ENCODE data around the gene TANK.
A peak's percentile ranks its signal among the peaks of the same experiment; 100 is the strongest.
"Not testable (repeated sequence)": the region's sequence is repeated elsewhere in the genome, so short reads cannot be mapped to it uniquely, and the experiment has no call there.

The TANK gene

DNA sequence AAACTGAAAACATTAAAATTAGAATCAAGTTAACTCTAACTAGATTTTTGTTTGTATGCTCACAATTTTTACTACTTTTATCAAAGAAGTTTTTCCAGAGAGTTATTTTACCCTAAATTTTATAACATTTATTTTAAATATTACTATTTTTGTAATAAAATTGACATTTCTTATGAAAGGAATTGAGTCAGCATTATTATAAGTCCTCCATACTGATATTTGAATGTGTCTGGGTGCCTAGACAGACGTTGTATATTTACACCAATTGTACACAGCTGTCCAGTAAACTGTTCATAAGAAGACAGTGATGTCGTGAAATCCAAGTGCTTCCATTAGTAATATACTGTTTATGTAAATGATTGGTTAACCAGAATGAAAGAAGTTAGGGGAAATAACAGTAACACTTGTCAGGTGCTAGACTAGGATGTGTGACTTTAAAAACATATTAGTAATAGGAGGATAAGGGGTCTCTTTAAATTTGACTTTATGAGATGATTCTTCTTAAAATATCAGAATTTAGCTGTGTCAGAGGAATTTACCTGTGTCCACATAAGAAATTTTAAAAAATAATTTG, 73.7 kb downstream of the TANK start:
- DNase-seq = no peak

DNA sequence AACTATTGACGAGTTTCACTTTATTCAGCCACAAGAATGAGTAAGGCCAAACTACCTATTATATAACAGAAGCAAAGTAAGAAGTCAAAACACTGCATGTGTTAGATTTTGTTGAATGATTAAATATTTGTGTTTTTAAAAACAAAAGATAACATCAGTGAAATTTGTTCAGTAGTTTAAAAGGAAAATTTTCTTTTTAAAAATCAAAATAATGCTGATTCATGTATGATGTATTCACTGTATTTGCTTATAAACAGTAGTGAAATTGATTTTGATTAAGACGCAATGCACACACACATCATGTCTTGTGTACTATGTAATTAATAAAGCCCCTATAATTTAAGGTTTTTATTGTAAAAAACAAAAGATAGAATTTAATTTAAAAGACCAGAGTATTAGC, 74.4 kb downstream of the TANK start:
- no peak for DNase-seq

DNA sequence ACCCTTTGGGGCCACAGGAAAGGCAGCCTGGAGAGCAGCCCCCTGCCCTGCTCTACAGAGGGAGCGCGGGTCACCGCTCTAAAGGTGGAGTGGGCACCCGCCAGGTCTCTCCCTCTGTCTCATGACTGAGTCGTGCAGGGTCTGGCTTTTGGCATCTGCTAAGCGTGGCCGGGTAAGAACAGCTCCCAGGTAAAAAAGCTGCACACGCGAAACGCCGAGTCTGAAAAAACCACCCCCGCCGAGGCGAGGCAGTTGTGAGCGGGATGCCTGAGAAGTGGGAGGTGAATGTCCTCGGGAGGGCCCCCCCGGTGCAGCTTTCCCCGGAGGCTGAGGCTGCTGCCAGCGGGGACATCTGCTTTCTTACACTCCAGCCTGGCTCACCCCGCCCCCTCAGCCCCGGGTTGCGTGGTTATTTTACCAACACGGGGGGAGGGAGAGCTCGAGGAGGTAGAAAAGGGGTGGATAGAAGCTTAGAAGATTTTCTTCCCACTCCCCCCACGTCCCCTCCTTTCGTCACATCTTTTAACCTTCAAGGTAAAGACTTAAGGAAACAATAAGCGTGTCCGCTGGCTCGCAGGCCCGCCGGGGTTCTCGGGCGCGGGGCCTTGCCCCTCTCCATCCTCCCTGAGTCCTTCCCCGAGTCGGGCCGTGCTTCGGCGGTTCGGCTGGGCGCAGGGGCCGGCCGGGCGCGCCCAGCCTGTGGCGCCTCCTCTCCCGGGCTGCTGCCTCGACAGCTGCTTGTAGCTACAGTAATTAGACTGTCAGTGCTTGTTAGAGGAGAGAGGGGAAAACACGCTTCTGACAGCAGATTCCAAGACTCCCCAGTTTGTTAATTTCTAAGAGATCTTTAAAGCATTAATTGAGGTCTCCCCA, 77.4 kb downstream of the TANK start:
- peak; percentile 42 for DNase-seq

DNA sequence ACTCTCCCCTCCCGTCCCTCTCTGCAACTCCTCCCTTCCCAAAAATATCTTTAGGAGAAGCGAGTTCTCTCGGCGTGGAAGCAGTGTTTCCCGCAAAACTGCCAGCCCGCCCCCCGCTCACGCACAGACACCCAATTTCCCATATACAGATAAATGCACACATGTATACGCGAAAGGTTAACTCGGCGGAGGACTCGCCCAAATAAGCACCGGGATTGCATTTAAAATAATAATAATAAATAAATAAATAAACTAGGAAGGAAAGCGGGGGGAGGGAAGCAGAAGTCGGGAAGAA, 78.0 kb downstream of the TANK start:
- DNase-seq = no peak

DNA sequence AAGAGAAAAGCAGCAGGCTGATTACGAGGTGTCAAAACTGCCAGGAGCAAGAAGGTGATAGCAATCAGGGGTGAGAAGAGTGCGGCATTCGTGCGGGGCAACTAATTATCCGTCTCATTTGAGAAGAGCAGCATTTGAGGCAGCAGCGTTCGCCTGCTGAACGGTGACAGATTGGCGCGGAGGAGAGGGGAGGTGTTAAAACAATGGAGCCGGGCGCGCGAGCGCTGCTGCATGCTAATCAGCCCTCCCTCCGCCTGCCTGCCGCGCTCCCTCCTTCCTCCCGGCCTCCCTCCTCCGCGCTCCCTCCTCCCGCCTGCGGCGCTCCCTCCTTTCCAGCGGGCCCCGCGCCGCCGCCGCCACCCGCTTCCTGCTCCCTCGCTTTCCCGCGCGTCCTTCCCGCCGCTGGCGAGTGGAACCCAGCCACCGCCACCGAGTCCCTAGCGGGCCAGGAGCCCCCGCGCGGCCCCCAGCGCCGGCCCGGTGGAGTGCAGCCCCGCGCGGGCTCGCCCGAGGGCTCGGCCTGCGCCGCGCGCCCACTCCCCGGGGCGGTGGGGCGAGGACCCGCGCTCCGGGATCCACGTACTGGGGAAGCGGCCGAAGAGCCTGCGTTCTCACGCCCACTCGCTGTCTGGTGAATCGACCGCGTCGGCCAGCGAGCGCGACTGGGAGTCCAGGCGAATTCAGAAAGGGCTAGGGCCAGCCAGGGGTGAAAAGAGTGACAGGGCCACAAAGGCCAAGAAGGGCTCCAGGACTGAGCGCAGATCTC, 78.5 kb downstream of the TANK start:
- peak; percentile 68 for DNase-seq

DNA sequence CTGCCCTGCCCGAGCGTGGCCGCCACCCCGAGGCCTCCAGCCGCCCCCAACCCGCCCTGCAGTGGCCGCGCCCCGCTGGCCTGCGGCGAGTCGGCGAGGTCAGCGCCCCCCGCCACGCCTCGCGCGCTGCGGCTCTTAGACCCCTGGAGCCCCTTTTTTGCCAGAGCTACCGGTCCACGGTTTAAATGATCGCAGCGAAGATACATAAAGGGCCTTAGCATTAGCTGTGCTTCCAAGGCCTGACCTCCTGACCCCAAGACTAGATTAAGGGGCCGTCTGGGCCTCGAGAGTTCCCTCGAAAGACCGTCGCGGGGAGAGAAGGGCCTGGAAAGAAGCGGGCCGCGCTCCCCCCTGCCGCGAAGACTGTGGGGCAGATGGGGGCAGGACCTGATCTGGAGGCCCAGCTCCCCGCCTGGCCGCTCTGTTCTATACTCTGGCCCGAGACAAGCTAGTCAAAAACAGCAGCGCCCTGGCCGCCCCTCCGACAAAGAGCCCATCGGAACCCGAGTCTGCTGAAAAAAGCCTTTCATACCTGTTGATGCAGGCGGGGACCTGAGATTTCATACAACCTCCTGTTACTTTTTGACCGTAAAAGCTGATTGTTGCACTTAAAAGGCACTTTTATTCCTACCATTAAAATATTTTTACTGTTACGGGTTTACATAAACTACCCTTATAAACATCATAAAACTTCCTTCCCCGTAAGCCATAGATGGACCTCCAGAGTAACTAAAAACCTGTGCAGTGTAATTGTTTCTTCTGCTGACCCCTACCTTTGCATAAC, 79.3 kb downstream of the TANK start:
- no peak for DNase-seq

DNA sequence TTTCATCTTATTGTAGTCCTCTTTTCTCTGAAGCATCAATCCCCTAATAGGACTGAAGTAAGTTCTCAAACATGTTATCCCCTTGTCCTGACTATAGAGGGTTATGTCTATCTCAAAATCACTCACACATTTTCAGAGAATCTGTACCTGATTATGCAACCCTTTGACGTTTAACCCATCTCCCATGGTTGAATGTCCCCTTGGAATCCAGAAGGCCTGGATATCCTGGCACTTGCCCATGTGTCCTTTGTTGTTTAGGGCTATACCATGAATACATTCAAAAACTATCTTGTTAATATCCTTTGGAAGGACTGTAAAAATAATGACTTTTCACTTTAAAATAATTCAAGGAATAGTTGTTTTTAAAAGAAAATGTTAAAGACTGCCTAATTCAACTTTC, 81.7 kb downstream of the TANK start:
- DNase-seq = no peak

DNA sequence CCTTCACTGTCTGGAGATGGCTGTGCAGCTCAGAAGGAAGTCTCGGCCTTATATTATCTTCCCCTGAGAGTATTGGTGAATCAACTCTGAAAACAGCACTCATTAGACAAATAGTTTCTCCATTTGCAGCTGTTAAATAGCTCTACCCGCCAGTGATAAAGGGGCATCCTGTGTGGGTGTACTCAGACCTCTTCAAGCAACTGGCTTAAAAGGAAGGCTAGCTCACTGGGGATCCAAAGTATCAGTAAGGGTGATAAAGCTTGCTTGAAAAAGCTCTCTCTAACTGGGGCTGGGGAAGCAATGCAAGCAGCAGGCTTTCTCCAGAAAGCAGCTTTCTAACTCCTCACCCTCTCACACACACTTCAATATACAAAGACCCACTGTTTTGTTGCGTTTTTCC, 83.1 kb downstream of the TANK start:
- DNase-seq = no peak

DNA sequence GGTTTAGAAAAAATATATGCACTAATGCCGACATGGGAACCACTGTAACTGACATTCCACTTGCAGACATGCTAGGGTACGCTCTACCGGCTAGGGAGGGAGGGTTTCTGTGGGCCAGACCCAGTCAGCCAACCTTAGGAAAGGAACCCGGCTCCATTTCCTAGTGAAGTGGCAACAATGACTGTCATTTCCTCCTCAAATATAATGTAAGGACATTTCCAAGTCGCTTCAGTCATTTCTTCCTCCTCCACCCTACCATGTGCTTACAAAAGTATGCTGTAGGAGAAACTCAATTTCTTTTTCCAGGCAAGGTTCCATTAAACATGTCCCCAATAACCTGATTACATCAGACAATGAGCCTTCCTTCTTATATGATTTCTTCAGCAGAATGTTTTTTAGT, 83.7 kb downstream of the TANK start:
- DNase-seq = no peak

DNA sequence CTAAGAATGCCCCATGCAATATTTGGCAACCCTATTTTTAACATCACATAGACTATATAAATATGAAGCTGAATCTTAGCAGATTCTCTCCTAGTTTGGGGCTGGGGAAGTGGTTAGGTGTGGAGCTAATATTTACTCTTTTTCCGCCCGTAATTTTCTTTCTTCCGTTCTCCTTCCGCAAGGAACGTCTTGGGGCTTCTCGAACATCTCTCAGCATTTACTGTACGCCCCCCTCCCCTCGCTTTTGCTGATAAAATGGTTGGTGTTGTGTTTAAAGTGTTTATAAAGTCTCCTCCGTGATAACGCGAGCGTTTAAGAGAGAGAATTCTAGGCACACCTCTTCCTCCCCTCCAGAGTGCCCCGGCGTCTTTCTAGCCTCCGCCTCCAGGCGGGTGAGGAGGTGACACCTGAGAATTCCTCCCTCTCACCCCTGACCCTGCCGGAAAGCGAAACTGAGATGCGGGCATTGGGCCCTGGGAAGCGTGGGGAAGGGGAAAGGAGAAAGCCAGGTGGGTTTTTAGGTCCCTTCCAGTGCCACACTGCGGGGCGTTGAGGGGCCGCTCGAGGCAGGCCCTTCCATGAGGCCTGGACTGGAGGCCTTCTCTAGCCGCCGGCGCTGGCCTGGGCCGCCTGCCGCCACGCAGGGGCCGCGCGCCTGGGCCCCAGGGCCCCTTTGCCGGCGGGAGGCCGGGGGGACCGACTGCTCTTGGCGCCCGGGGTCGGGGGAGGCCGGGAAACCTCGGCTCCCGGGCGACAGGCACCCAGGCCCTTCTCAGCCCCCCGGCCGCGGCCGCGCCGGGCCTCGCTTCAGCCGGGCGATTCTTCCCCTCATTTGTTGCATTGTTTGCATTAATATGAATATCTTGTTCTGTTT, 84.4 kb downstream of the TANK start:
- peak; percentile 85 for DNase-seq

DNA sequence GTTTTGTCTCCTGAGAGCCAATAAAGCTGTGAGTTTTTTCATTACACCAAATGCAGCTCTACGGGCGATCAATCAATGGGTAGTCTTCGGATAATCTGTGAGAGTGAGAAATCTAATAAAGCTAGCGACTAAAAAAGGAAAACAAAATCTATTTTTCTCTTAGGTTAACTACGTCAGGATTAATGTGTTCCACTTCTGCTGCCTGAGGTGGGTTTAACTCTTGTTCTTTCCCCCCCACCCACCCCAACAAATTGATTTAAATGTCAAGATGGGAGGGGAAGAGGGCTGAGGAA, 85.0 kb downstream of the TANK start:
- no peak for DNase-seq

DNA sequence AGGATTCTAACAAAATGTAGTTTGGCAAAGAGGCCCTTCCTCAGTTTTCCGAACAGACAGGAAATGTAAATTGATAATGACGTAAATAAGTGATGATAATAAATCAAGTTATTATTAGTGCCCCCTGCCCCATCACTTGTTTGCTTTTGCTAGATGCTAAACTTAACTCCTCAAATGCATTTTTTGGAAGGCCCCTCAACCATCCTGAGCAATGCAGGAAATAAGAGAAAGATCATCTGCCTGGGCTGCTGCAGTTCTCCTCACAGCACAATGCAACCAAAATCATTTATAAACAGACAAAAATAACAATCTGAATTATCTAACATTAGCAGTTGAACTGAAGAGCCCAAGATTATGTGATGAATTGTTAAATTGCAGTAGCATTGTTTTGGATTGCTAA, 85.4 kb downstream of the TANK start:
- no peak for DNase-seq

DNA sequence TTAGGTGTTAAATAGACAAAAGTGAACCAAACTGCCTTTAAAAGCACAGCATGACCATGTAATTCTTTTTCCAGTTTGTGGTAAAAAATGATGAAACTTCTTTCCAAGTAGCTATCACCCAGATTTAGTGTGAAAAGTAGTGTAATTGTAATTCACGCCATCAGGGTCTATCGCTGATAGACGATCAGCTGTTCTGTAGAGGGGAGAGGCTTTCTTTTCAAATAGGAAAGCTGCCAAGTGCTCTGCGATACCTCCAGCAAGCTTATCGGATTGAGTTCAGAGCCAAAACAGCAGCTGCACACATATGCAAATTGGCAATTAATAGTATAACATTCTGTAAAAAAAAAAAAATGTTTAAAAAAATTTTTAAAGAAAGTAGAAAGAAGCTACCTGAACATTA, 86.1 kb downstream of the TANK start:
- DNase-seq = no peak

DNA sequence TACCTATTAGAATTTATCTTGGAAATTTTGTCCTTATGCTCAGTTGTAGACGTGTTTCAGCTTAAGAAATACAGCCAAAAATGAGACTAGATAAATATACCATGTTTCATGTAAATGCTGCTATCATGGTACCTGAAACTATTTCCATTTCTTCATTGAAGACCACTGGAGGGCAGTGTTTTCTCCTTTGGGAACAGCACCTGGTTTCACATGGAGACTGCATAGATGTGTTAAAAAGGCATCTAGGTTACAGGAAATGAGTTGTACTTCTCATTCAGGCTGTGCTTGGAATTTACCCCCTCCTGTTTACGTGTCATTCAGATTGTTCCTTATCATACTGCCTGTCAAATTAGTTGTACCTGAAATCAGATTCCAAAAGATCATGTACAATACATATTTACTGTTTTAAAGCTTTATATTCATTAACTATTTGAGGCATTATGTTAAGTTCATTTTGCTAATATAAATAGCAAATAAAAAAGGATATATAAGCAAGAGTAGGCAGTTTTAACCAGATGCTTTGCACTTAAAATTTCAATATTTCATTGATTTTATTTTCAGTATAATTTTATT, 90.7 kb downstream of the TANK start:
- DNase-seq = peak; percentile 69

DNA sequence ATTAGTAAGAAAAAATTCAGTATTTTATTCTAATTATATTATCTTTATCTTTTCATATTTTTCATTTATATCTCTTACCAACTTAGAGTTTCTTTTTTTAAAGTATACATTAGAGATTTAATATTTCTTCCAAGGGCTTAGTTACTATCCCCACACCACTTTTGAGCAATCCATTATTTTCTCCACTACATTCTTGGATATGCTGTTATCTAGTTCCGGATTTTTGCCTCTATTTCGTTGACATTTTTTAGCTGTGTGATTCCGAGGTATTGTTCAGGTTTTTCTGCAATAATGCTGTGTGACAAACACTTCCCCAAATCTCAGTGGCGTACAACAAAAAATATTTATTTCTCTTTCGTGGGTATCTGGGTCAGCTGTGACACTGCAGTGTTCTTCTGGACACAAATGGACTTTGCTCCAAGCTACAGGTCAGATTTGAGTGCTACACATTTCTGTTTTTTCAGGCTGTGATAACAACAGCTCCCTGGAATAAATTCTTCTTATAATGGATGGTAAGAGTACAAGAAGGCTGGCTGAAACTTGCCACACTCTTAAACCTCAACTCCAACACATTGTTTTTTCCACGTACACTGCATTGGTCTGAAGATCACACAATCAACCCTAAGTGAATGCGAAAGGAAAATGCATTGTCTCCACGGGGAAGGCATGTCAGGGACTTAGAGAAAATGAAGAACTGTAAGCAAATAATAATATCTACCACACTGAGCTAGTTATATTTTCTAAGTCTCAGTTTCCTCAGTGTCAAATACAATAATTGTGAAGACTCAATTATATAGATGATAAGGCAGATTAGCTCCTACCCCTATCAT, 97.1 kb downstream of the TANK start:
- DNase-seq = no peak

DNA sequence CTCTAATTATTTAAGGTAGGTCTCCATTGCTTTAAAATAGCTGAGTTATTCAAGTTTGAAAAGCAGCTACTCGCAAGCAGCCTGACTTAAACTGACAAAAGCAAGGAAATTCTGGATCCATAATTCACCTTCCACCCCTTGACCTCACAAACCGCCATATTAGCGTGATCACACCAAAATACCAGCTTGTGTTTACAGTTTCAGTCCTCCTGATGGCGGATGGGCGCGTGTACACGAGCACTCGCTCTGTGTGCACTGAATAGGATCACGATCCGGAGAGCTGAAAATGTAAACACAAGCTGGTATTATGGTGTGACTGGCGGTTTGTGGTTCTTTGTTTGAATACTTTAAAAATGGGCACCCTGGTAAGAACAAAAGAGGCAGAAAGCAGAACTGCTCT, 105.6 kb downstream of the TANK start:
- DNase-seq = no peak

DNA sequence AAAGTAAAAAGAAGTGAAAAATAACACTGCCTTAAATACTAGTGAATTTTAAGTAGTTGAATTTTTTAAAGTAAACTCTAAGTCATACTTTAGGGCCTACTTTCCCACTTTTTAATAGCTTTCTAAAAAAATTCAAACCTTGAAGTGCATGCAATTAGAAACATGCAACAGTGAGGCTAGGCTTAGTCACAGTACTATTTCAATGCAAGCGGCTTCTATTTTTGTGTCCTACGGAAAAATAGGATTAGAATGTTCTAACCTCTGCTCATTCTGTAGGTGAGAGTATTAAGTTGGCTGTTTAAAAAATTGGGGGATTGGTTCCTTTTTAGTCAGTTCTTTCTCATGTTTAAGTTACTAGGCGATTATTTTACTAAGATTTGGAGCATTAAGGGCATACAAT, 108.9 kb downstream of the TANK start:
- no peak for DNase-seq

DNA sequence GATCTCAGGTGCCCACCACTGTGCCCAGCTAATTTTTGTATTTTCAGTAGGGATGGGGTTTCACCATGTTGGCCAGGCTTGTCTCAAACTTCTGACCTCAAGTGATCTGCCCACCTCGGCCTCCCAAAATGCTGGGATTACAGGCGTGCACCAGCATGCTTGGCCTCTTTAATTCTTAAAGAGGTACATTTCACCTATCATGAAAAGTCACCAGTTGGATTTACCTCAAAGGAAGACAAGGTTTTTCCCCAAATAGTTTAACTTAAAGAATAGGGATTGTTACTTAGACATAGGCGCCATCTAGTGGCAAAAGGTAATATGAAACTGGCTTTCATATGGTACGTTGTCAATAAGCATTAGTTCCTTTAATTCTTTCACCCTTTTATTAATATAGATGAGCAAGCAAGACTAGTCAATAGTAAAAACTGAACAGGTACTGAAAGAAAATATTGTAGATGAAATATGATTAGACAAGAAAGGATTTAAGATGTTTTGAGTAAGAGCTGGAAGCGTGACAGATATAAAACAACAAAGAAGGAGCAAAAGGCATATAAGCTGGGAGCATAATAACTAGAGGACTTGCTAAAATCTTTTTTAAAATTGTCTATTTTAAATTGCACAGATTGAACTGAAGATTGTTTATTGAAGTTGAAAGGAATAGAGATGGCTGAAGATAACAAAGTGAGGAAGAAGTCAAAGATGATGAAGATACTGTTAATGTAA, 113.0 kb downstream of the TANK start:
- DNase-seq = peak; percentile 78

DNA sequence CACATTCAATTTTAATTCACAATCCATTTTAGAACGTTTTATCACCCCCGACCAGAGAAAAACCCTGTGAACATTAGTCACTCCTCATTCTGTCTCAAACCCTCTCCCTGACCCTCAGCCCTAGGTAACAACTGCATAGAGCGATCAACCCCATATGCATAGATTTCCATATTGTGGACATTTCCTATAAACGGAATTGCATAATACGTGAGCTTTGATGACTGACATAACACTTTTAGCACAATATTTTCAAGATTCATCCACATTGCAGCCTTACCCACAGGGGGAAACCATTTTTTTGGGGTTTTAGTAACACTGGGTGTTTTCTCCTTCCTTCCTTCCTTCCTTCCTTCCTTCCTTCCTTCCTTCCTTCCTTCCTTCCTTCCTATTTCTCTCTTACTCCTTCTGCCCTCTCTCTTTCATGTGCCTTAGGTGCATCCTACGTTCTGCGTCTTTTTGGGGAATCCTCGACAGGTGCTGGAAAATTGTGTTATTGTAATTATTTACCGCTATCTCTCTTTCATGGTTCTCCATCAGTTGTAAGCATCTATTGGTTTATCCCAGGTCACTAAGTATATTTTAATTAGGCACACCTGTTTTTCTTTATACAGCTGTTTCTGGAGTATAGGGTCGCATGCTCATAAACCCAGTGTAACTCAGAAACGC, 118.5 kb downstream of the TANK start:
- DNase-seq = peak; percentile 36

DNA sequence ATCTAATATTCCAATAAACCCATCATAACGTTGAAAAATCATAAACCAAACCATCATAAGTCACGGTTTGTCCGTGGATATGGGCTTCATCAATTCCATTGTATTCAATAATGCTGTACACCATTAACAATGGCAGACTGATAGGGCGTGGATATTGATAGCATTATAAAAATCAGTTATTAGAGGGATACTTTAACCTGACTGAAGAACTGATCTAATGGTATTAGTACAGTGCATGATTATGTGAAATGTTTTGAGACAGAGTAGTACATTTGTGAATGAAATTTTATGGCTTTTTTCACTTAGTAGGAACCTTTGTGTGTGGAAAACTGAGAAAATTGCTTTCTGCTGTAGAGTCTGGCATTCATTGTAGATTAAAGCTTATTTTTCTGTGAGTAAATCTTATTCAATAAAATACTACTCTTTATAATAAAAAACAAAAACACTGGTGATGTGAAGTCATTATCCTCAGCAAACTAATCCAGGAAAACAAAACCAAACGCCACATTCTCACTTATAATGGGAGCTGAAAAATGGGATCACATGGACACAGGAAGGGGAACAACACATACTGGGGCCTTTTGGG, 119.1 kb downstream of the TANK start:
- DNase-seq = not testable (repeated sequence)
